ENCODE results near the gene S100A10.

DNA sequence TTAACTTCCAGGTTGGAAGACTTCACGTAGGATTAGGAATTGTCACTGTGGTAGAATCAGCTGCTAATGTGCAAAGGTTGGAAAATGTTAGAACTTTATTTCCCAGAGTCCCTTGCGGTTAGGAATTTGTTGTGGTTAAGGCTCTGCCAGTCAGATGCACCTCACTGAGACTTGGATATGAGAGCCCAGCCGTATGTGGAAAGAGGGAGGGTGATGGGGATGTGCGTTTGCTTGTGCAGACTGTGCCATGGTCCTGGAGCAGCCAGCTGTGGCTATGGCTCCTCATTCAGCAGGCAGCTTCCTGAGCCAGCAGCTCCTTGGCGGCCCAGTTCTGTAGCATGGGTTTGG lies 12.5 kb downstream of the S100A10 start:
- TF ChIP-seq, protein P1, sequence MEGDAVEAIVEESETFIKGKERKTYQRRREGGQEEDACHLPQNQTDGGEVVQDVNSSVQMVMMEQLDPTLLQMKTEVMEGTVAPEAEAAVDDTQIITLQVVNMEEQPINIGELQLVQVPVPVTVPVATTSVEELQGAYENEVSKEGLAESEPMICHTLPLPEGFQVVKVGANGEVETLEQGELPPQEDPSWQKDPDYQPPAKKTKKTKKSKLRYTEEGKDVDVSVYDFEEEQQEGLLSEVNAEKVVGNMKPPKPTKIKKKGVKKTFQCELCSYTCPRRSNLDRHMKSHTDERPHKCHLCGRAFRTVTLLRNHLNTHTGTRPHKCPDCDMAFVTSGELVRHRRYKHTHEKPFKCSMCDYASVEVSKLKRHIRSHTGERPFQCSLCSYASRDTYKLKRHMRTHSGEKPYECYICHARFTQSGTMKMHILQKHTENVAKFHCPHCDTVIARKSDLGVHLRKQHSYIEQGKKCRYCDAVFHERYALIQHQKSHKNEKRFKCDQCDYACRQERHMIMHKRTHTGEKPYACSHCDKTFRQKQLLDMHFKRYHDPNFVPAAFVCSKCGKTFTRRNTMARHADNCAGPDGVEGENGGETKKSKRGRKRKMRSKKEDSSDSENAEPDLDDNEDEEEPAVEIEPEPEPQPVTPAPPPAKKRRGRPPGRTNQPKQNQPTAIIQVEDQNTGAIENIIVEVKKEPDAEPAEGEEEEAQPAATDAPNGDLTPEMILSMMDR (conservative IDR thresholded peaks at IDR 0.05) = no peak
- TF ChIP-seq EZH2 (IDR thresholded peaks at IDR 0.05; ENCODE audit: low read depth) = no peak

Measured in PC-9 (cell line).